Stimulated activated CD4-positive, alpha-beta T cell treated with anti-CD3 and anti-CD28 coated beads, Interleukin-4, amount 100 ng/mL, for 24 hours (primary cell): ENCODE results near the gene CCDC124.
"Not testable (repeated sequence)": the region's sequence is repeated elsewhere in the genome, so short reads cannot be mapped to it uniquely, and the experiment has no call there.

Experiments used
- DNase-seq: peaks from one replicate; pipeline ENCODE4 v3.0.0-alpha.2; 2020

CCDC124 gene

GRCh38 chr19:17932485-17933338 is at the start of gene CCDC124:
TSS of gene CCDC124 (plus strand) at chr19:17933015. CDS start at chr19:17936421, 3,406 bp downstream.
- peak; percentile 90 for DNase-seq

DNA sequence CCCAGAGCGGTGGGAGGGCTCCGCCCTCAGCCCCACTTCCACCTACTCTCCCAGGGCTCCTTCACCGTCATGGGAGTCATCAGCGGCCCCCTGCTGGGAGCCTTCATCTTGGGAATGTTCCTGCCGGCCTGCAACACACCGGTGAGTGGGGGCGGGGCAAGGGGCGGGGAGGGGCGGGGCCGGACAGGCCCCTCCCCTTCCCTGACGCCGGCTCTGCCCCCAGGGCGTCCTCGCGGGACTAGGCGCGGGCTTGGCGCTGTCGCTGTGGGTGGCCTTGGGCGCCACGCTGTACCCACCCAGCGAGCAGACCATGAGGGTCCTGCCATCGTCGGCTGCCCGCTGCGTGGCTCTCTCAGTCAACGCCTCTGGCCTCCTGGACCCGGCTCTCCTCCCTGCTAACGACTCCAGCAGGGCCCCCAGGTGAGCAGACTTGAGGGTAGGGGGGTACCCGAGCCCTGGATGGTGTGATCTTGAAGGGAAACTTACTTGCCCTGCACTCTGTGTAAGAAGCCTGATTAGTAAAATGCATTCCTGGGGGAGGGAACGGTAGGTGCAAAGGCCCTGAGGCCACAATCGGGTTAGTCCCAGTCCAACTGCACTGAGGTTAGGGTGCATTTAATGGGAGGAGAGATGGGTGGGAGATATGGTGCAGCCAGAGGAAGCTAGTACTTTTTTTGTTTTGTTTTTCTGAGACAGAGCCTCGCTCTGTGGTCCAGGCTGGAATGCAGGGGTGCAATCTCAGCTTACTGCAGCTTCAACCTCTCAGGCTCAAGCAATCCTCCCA is 49.0 kb upstream of the CCDC124 start:
- DNase-seq = no peak

- DNase-seq = no peak
These were observed 46.3 kb upstream of the CCDC124 start for GRCh38 chr19:17886515-17886914.

GRCh38 chr19:17887221-17887620 is 45.6 kb upstream of the CCDC124 start:
- DNase-seq = not testable (repeated sequence)

- DNase-seq = no peak
These were observed 44.6 kb upstream of the CCDC124 start for GRCh38 chr19:17888260-17888659.

DNA sequence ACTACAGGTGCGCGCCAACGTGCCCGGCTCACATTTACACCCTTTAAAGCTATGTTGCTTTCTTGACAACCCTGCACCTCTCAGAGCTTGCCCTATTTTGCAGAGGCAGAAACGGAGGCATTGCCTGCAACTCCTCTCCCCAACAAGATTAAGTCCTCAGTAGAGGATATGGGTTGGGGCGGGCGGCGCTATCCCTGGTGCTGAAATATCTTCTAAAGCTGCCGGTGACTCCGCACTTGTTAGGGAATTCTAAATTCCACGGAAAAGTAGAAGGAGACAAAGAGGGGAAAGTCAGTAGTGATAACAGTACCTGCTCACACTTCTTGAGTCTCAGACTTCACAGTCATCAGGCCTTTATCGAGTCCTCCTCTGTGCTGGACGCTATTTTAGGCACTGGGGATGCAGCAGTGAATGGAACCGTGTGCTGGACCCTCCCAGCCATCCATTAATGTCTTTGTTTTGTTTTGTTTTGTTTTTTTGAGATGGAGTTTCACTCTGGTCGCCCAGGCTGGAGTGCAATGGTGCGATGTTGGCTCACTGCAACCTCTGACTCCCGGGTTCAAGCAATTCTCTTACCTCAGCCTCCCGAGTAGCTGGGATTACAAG is 43.1 kb upstream of the CCDC124 start:
- DNase-seq = no peak

GRCh38 chr19:17893766-17894165 is 39.0 kb upstream of the CCDC124 start:
- no peak for DNase-seq

- DNase-seq = no peak
These were observed 30.1 kb upstream of the CCDC124 start for GRCh38 chr19:17902701-17903100.

GRCh38 chr19:17908244-17908643 is 24.6 kb upstream of the CCDC124 start:
- no peak for DNase-seq

DNA sequence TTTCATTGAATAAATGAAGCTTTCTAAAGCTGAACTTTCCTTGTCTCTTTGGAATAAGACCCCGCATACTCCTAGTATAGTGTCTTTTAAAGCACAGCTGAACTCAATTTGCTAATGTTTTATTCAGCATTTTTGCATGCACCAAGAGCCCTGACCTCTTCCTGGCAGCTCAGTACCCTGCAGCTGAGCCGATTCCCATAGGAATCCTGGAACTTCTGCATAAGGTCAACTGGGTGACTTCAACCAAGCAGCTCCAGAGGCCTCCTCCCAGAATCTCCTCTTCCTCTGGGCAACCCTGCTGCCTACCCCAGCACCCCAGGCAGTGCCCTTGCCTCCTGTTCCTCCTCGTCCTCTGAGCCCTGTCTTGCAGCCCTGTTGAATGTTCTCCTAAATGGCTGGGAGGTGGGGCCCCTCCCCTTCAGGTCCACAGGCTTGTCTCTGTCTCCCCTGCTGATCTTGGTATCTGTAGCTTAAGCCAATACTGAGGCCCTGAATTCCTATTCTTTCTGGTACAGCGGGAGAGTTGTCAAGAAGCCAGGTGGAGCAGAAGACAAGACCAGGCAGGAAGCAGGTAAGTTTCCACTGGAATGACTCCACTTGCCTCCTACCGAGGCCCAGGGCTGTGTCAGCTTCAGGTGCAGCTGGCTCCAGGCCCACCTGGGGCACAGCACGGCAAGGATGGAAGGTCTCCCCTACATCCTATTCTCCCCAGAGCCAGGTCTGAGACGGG is 23.6 kb upstream of the CCDC124 start:
- no peak for DNase-seq

GRCh38 chr19:17910791-17911360 is 21.9 kb upstream of the CCDC124 start:
- DNase-seq = no peak

DNA sequence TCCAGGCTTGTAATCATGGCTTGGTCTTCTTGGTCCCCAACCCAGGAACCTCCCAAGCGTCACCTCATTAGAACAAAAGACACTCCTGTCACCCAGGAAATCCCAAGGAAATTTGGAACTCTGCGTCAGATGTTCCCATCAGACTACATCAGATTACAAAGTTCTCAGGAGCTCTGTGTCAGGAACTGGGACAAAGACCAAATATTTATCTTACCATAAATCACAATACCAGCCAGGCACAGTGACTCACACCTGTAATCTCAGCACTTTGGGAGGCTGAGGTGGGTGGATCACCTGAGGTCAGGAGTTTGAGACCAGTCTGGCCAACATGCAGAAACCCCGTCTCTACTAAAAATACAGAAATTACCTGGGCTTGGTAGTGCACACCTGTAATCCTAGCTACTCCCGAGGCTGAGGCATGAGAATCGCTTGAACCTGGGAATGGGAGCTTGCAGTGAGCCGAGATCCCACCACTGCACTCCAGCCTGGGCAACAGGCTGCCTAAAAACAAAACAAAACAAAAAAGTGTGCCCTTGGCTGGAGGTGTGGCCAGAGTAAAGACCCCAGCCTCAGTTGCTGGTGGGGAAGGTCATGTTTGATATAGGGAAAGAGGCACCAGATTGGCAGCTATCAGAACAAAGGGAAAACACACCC is 16.7 kb upstream of the CCDC124 start:
- no peak for DNase-seq

DNA sequence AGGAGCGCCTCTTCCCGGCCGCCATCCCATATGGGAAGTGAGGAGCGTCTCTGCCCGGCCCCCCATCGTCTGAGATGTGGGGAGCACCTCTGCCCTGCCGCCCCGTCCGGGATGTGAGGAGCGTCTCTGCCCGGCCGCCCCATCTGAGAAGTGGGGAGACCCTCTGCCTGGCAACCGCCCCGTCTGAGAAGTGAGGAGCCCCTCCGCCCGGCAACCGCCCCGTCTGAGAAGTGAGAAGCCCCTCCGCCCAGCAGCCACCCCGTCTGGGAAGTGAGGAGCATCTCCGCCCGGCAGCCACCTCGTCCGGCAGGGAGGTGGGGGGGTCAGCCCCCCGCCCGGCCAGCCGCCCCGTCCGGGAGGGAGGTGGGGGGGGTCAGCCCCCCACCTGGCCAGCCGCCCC is 14.7 kb upstream of the CCDC124 start:
- DNase-seq = not testable (repeated sequence)

- not testable (repeated sequence) for DNase-seq
These were observed 13.7 kb upstream of the CCDC124 start for GRCh38 chr19:17919122-17919521.

DNA sequence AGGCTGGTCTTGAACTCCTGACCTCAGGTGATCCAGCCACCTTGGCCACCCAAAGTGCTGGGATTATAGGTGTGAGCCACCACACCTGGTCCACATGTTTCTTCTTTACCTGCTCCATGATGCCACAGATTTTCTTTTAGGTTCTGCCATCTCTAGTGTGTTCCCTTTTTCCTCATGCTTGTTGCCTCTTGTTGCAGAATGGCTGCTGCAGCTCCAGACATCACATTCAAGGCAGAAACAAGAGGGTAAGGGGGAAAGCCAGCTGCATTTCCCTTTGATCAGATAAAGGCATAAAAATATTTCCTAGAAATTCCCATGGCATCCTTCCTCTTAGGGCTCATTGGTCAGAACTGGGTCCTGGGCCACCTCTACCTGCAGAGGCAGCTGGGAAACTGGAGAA is 12.3 kb upstream of the CCDC124 start:
- DNase-seq = no peak

DNA sequence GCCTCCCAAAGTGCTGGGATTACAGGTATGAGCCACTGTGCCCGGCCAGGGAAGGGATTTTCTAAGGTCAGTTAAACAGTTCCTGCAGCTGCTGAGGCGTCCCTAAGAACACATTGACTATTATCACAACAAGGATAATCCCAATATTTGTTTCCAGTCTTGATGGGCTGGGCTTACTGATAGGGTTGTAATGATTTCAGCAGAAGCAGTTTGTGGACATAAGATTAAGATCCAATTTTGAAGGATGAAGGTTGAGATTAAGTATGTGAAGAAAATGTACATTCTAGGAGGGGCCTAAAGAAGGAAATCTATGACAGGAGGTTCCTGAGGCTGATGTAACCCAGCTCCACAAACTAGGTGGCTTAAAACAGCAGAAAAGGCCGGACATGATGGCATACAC is 10.7 kb upstream of the CCDC124 start:
- DNase-seq = no peak

DNA sequence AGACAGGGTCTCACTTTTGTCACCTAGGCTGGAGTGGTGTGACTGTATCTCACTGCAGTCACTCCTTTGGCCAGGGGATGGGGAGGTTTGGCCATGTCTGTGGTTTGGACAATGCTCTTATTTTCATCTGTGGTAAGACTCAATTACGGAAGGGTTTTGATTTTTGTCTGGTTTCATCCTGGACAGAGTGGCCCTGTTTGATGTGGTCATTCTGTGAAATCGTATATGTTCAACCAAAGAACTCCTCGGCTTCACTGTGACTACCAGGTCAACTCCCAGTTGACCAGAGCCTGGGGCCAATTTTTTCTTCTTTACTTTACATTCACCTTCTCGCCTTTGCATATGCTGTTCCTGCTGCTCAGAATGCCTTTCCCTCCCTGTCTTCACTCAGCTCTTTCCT is 6.8 kb upstream of the CCDC124 start:
- DNase-seq = no peak

DNA sequence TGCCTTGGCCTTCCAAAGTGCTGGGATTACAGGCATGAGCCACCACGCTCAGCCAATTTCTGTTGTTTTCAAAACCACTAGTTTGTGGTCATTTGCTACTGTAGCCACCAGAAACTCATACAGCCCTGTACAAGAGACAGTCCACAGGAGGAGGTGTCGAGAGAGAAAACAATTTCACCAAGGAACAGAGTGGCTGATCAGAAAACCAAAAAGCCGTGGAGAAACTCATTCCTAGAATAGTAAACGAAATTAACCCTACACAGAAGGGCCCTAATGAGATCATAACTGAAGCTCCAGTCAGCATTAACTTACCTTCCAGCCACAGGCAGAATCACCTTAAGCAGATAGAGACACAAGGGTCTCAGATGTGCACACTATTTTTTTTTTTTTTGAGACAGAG is 3.8 kb upstream of the CCDC124 start:
- no peak for DNase-seq

DNA sequence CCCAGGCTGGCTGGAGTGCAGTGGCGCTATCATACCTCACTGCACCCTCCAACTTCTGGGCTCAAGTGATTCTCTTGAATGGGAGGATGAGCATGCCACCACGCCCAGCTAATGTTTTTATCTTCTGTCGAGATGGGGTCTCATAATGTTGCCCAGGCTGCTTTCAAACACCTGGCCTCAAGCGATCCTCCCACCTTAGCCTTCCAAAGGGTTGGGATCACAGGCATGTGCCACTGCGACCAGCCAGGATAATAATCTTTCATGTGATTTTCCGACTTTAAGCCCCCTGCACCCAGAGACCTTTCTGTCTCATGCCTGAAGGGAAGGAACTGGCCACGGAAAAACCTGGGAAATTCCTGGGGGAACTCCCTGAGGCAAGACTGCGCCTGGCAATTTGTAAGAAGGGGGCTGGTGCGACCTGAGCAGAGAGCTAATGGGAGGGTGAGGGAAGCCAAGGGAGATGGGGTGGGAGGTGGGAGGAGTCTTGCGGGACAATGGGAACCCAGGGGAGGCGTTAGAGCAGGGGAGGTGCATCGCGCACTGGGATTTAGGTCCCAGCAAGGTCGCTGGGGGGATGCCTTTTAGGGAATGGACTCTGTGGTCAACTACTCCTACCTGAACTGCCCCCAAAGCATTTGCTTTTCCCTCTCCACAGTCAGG is 1.2 kb upstream of the CCDC124 start:
- no peak for DNase-seq

DNA sequence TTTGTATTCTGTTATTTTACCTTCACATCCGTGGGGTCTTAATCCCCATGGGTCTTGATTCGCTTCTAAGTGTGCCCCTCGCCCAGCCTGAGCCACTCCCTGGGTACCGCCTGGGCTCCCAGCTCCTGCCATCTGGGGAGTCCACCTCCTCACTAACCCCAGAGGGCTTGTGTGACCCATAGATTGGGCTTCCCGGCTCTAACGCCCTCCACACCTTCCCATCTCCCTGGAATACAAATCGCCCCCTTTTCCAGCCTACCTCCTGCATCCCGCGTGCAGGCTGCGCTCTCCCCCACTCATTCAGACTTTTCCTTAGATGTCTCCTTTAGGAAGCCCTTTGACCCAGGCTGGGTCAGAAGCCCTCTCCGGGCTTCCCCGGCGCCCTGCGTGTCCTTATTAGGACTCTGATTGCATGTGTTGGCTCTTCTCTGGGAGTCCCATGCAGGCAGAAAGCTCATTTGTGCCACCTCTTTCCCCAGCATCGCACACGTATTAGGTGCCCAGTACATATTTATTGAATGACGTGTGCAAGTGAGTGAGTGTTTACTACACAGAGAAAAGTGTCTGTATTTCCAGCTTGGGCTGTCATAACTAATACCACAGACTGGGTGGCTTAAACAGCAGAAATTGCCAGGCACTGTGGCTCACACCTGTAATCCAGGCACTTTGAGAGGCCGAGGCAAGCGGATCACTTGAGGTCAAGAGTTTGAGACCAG is 757 bp downstream of the CCDC124 start:
- DNase-seq = no peak

DNA sequence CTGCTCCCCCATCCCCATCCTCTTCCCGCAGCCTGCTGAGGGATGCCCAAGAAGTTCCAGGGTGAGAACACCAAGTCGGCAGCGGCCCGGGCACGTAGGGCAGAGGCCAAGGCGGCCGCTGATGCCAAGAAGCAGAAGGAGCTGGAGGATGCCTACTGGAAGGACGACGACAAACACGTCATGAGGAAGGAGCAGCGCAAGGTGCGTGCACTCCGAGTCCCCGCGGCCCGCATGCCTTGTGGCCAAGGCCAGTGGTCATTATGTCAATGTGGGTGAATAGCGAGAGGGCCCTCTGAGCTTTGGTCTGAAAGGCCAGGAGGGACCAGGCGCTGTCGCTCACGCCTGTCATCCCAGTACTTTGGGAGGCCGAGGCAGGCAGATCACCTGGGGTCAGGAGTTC is 3.6 kb downstream of the CCDC124 start:
- DNase-seq = no peak
